Loucy (cell line): Measurements from ENCODE around the gene KRT38.

Source experiments
- H2AFZ ChIP-seq: fragments of 200-600 bp; sonication (generic); 2 replicates; pipeline ENCODE4 v1.6.0; 2016; ENCODE audit warnings: antibody characterized with exemption, mild to moderate bottlenecking, low read length, moderate library complexity
- H3F3A ChIP-seq: fragments of 200-600 bp; 2 replicates; pipeline ENCODE4 v1.6.0; 2016; ENCODE audit warnings: antibody characterized with exemption, low read depth, mild to moderate bottlenecking
- H3K27me3 ChIP-seq: fragments of 200-600 bp; sonication (generic); 2 replicates; pipeline ENCODE4 v1.6.1; 2014; ENCODE audit warnings: low read length, mild to moderate bottlenecking; ENCODE audit not compliant: insufficient read depth, poor library complexity, severe bottlenecking
- H3K36me3 ChIP-seq: fragments of 200-600 bp; sonication (generic); 2 replicates; pipeline ENCODE4 v1.6.1; 2016; ENCODE audit warnings: low read length; ENCODE audit not compliant: insufficient read depth
- H3K4me1 ChIP-seq: fragments of 200-600 bp; sonication (generic); 2 replicates; pipeline ENCODE4 v1.5.1; 2014; ENCODE audit warnings: low read length, mild to moderate bottlenecking; ENCODE audit not compliant: insufficient read depth, poor library complexity, severe bottlenecking
- H3K4me2 ChIP-seq: fragments of 200-600 bp; sonication (generic); 2 replicates; pipeline ENCODE4 v1.6.0; 2014; ENCODE audit warnings: antibody characterized with exemption, low read length, low read depth, mild to moderate bottlenecking; ENCODE audit not compliant: poor library complexity, severe bottlenecking
- H3K4me3 ChIP-seq: fragments of 200-600 bp; sonication (generic); 2 replicates; pipeline ENCODE4 v1.5.1; 2014; ENCODE audit warnings: low read length, mild to moderate bottlenecking, mixed read lengths; ENCODE audit not compliant: poor library complexity, severe bottlenecking
- H3K79me2 ChIP-seq: fragments of 200-600 bp; sonication (generic); 2 replicates; pipeline ENCODE4 v1.6.1; 2014; ENCODE audit warnings: low read length; ENCODE audit not compliant: insufficient read depth
- H3K9ac ChIP-seq: fragments of 200-600 bp; sonication (generic); 2 replicates; pipeline ENCODE4 v1.6.0; 2014; ENCODE audit warnings: mild to moderate bottlenecking, low read depth, low read length, moderate library complexity; ENCODE audit not compliant: poor library complexity, severe bottlenecking
- H3K9me2 ChIP-seq: fragments of 200-600 bp; sonication (generic); replicated peaks from 2 replicates; pipeline ENCODE4 v1.6.1; 2016; ENCODE audit warnings: low read depth, low read length, mixed read lengths
- H3K9me3 ChIP-seq: fragments of 200-600 bp; sonication (generic); 2 replicates; pipeline ENCODE4 v1.6.1; 2014; ENCODE audit warnings: mild to moderate bottlenecking, antibody characterized with exemption, low read length, low read depth; ENCODE audit not compliant: insufficient read depth
- H4K20me1 ChIP-seq: fragments of 200-600 bp; sonication (generic); 2 replicates; pipeline ENCODE4 v1.6.0; 2014; ENCODE audit warnings: antibody characterized with exemption, low read length, mild to moderate bottlenecking; ENCODE audit not compliant: insufficient read depth, poor library complexity, severe bottlenecking
- EZH2phosphoT487 ChIP-seq: fragments of 200-600 bp; IDR thresholded peaks from 2 replicates; pipeline ENCODE4 v1.6.1; 2018; ENCODE audit warnings: antibody characterized with exemption, mild to moderate bottlenecking, moderate library complexity, borderline replicate concordance
- TF ChIP-seq, protein P1 (sequence below): fragments of 200-600 bp; sonication (generic); conservative IDR thresholded peaks from 2 replicates; pipeline ENCODE4 v1.5.1; 2014; ENCODE audit warnings: mild to moderate bottlenecking, antibody characterized with exemption, low read length

The KRT38 gene

DNA sequence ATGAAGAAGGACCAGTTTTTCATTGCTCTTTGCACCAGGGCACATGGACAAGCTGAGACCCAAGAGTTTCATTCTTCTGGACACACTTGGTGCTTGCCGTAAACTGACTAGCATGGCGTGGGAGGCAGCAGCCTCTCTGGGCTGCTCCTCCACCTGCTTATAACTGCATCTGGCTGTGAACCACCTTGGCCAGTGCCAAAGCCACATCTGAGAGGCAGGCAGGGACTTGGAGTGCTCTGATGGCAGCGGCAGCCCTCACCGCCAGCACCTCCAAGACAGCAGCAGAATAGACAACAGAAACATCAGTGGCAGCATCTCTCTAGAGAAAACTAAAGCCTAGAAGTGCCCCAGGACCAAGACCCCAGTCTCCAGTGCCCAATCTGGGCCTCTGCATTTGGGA, 21.1 kb downstream of the KRT38 start:
- Histone ChIP-seq H3K4me3 (no peak overlapping the region), H3K4me1 (no peaks in the 10 kb centered on the region), H2AFZ (no peak overlapping the region), H3K4me2 (no peak overlapping the region), H3K36me3 (no peaks in the 10 kb centered on the region), H3K79me2 (no peaks in the 10 kb centered on the region), H3K9me2 (no peaks in the 10 kb centered on the region), H4K20me1 (no peaks in the 10 kb centered on the region), H3K9ac (no peak overlapping the region), H3F3A (no peaks in the 10 kb centered on the region), H3K27me3 (peaks cover 9% of the 10 kb centered on the region), H3K9me3 (no peaks in the 10 kb centered on the region)
- TF ChIP-seq, protein P1, sequence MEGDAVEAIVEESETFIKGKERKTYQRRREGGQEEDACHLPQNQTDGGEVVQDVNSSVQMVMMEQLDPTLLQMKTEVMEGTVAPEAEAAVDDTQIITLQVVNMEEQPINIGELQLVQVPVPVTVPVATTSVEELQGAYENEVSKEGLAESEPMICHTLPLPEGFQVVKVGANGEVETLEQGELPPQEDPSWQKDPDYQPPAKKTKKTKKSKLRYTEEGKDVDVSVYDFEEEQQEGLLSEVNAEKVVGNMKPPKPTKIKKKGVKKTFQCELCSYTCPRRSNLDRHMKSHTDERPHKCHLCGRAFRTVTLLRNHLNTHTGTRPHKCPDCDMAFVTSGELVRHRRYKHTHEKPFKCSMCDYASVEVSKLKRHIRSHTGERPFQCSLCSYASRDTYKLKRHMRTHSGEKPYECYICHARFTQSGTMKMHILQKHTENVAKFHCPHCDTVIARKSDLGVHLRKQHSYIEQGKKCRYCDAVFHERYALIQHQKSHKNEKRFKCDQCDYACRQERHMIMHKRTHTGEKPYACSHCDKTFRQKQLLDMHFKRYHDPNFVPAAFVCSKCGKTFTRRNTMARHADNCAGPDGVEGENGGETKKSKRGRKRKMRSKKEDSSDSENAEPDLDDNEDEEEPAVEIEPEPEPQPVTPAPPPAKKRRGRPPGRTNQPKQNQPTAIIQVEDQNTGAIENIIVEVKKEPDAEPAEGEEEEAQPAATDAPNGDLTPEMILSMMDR, result no peak
- TF ChIP-seq EZH2phosphoT487, result no peak

DNA sequence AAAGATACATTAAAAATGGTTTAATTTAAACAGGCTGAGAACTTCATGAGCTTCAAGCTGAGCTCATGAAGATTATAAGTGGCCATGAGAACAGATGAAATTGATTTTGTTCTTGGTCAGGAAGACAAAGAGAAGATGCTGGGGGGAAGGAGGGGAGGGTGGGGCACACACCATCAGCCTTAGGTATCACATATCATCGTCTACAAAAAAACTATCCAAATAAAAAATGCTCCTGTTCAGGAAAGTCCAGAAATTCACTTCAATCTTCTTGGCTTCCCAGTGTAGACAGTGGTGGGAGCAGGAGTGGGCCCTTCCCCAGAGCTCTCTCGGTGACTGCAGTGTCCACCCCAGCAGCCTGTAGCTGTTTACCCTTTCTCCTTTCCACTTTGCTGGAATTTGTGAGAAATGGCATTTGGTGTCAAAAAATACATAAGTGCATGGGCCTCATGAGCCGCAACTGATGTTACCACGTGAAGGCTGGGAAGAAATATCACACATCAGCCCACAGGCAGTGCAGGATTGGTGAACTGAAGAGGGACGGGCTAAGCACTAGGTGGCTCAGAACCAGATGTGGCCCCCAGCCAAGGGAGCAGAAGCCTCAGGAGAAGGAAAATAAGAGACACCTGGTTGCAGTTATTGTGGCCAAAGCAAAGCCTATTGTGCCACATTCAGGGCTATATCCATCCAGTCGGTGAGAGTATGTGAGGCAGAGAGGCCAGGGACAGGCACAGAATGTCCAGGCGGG, 22.5 kb downstream of the KRT38 start:
- Histone ChIP-seq H3K9ac (no peak overlapping the region), H3K36me3 (no peaks in the 10 kb centered on the region), H2AFZ (no peak overlapping the region), H3F3A (no peaks in the 10 kb centered on the region), H3K4me1 (no peaks in the 10 kb centered on the region), H3K9me2 (no peaks in the 10 kb centered on the region), H3K9me3 (no peaks in the 10 kb centered on the region), H3K4me2 (no peak overlapping the region), H3K79me2 (no peaks in the 10 kb centered on the region), H3K27me3 (peaks cover 9% of the 10 kb centered on the region), H3K4me3 (no peak overlapping the region), H4K20me1 (no peaks in the 10 kb centered on the region)
- TF ChIP-seq EZH2phosphoT487, result no peak
- TF ChIP-seq, protein P1, result no peak

DNA sequence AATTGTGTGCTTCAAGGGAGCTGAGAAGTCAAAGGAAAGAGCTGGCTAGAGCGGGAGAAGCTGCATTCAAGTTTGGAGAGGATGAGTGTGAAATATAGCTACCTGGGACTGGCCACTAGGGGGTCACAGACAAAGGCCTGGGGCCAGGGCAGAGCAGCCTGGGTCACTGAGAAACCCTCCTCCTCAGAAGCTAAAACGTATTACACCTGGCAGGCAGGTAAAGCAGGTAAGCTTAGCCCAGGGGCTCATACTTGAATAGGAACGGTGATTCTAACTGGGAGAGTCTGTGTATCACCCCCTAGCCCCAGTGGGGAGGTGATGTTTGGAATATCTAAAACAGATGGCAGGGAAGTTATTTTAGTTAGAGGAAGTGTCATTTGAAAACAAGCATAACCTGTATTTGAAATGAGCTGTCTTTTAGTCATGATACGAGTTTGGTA, 23.2 kb downstream of the KRT38 start:
- no peaks in the 10 kb centered on the region for H3K79me2 ChIP-seq
- H3K27me3 ChIP-seq, result peaks cover 9% of the 10 kb centered on the region
- H3K4me2 ChIP-seq, result no peak overlapping the region

More for the DNA sequence above, 23.2 kb downstream of the KRT38 start:
- H3K4me1 ChIP-seq, result no peaks in the 10 kb centered on the region
- H3K9me3 ChIP-seq, result no peaks in the 10 kb centered on the region
- no peaks in the 10 kb centered on the region for H3K9me2 ChIP-seq
- no peak for TF ChIP-seq EZH2phosphoT487
- TF ChIP-seq, protein P1, result peak; percentile 70
- H3K36me3 ChIP-seq, result no peaks in the 10 kb centered on the region
- no peaks in the 10 kb centered on the region for H4K20me1 ChIP-seq
- no peak overlapping the region for H2AFZ ChIP-seq
- no peaks in the 10 kb centered on the region for H3F3A ChIP-seq
- H3K9ac ChIP-seq, result no peak overlapping the region
- no peak overlapping the region for H3K4me3 ChIP-seq
